ENCODE measurements around the gene WDR36. TPM values are rescaled to one million over a fixed set of nuclear protein-coding genes. Genes with fewer than 3 reads are reported as not detected.

Gene WDR36
- 10 to 100 TPM; 14.4 to 22.8 (median 19.5) TPM for total RNA-seq
- 1 to 10 TPM; 2.4 to 6.6 (median 2.8) TPM for polyA plus RNA-seq

- Histone ChIP-seq H3K4me1 (peaks cover 0 to 27% (median 16%) of the 10 kb centered on the region in 4 donors), H3K27ac (peak within 1 kb of the TSS; percentile 82 to 87 (median 84)), H3K27me3 (no peaks in the 10 kb centered on the region), H3K4me3 (peak within 1 kb of the TSS; percentile 67 to 93 (median 84)), H3K36me3 (peaks cover 0 to 16% (median under 1%) of the 10 kb centered on the region in 4 donors), H3K9me3 (no peaks in the 10 kb centered on the region)
- DNase-seq = peak; percentile 94
- WGBS, 2 donors = 1% methylated on average over 50 of the region's 50 CpGs
- TF ChIP-seq POLR2A (IDR thresholded peaks at IDR 0.05) = no peak
- TF ChIP-seq POLR2AphosphoS5 (IDR thresholded peaks at IDR 0.05) = peak; percentile 41 to 79 (median 64)
- intact Hi-C loops (cut with DNase I) = loop anchor here (5.0 kb wide), 2 partner anchors 335 to 355 kb away; partner anchors contain the start of gene SLC25A46
These were observed at the start of gene WDR36 for GRCh38 chr5:111092062-111092853. TSS of gene WDR36 (plus strand) at chr5:111092348. CDS start at chr5:111092457, 109 bp downstream.

- Histone ChIP-seq H3K27ac (no peak overlapping the region), H3K9me3 (peaks cover 0 to 3% (median 0%) of the 10 kb centered on the region in 4 donors), H3K4me3 (no peak overlapping the region), H3K4me1 (no peaks in the 10 kb centered on the region), H3K27me3 (no peaks in the 10 kb centered on the region), H3K36me3 (no peaks in the 10 kb centered on the region)
- DNase-seq = no peak
- no peak for TF ChIP-seq POLR2A (IDR thresholded peaks at IDR 0.05)
- no peak for TF ChIP-seq POLR2AphosphoS5 (IDR thresholded peaks at IDR 0.05)
- no peak for TF ChIP-seq CTCF (IDR thresholded peaks at IDR 0.05)
- TF ChIP-seq EP300 (IDR thresholded peaks at IDR 0.05) = no peak
- 38 to 43% methylated on average over 5 of the region's 5 CpGs for WGBS, 2 donors
- intact Hi-C loops (cut with DNase I) = no loop called here
These were observed 48.2 kb upstream of the WDR36 start for GRCh38 chr5:111043712-111044506.

- Histone ChIP-seq H3K9me3 (no peaks in the 10 kb centered on the region), H3K4me1 (no peaks in the 10 kb centered on the region), H3K27me3 (no peaks in the 10 kb centered on the region), H3K27ac (no peak overlapping the region), H3K4me3 (no peak overlapping the region), H3K36me3 (no peaks in the 10 kb centered on the region)
- TF ChIP-seq CTCF (IDR thresholded peaks at IDR 0.05) (no peak), POLR2AphosphoS5 (IDR thresholded peaks at IDR 0.05) (no peak), EP300 (IDR thresholded peaks at IDR 0.05) (no peak), POLR2A (IDR thresholded peaks at IDR 0.05) (no peak)
- DNase-seq = no peak
- intact Hi-C loops (cut with DNase I) = no loop called here
These were observed 34.1 kb upstream of the WDR36 start for GRCh38 chr5:111058064-111058463.

GRCh38 chr5:111060169-111060568 is 32.0 kb upstream of the WDR36 start:
- 91 to 95% methylated on average over 2 of the region's 2 CpGs for WGBS, 2 donors
- Histone ChIP-seq H3K4me3 (no peak overlapping the region), H3K9me3 (no peaks in the 10 kb centered on the region), H3K27ac (no peak overlapping the region), H3K36me3 (no peaks in the 10 kb centered on the region), H3K27me3 (no peaks in the 10 kb centered on the region), H3K4me1 (no peaks in the 10 kb centered on the region)
- intact Hi-C loops (cut with DNase I) = no loop called here
- TF ChIP-seq POLR2A (IDR thresholded peaks at IDR 0.05) = no peak
- TF ChIP-seq EP300 (IDR thresholded peaks at IDR 0.05) = no peak
- TF ChIP-seq CTCF (IDR thresholded peaks at IDR 0.05) = no peak
- TF ChIP-seq POLR2AphosphoS5 (IDR thresholded peaks at IDR 0.05) = no peak
- DNase-seq = no peak

- Histone ChIP-seq H3K27ac (no peak overlapping the region), H3K27me3 (no peaks in the 10 kb centered on the region), H3K4me1 (no peaks in the 10 kb centered on the region), H3K4me3 (no peak overlapping the region), H3K36me3 (no peaks in the 10 kb centered on the region), H3K9me3 (no peaks in the 10 kb centered on the region)
- TF ChIP-seq POLR2A (IDR thresholded peaks at IDR 0.05) (no peak), EP300 (IDR thresholded peaks at IDR 0.05) (no peak), CTCF (IDR thresholded peaks at IDR 0.05) (no peak), POLR2AphosphoS5 (IDR thresholded peaks at IDR 0.05) (no peak)
- intact Hi-C loops (cut with DNase I) = no loop called here
- no peak for DNase-seq
These were observed 30.5 kb upstream of the WDR36 start for GRCh38 chr5:111061618-111062017.

Measured in sigmoid colon (tissue), 7 donors.